NCI-H345 treated with DMSO at 0.1 percent for 48 hours (cell line): ENCODE measurements around the gene RNF213.

Experiments used
- DNase-seq: peaks from one replicate; lab custom pipeline; 2025; ENCODE audit not compliant: unreplicated experiment; lab: John Stamatoyannopoulos, UW

RNF213 gene

GRCh38 chr17:80414508-80414802, 153.8 kb downstream of the RNF213 start:
- DNase-seq = peak; percentile 32

- DNase-seq = peak; percentile 95
These were observed 154.4 kb downstream of the RNF213 start, which contains the start of gene ENDOV for GRCh38 chr17:80414803-80415625. TSS of gene ENDOV (plus strand) at chr17:80415167. CDS start at chr17:80415195, 28 bp downstream.

GRCh38 chr17:80415626-80416137, 155.0 kb downstream of the RNF213 start:
- no peak for DNase-seq

- no peak for DNase-seq
These were observed 155.7 kb downstream of the RNF213 start for GRCh38 chr17:80416260-80416939.

GRCh38 chr17:80416940-80417293, 156.3 kb downstream of the RNF213 start:
- no peak for DNase-seq

GRCh38 chr17:80418589-80418988, 157.9 kb downstream of the RNF213 start:
- no peak for DNase-seq

GRCh38 chr17:80419255-80419654, 158.6 kb downstream of the RNF213 start:
- no peak for DNase-seq

GRCh38 chr17:80421381-80422090, 160.9 kb downstream of the RNF213 start:
- DNase-seq = no peak

- DNase-seq = no peak
These were observed 161.6 kb downstream of the RNF213 start for GRCh38 chr17:80422276-80422675.

GRCh38 chr17:80422981-80423380, 162.3 kb downstream of the RNF213 start:
- DNase-seq = no peak

GRCh38 chr17:80423536-80424225, 163.0 kb downstream of the RNF213 start:
- DNase-seq = no peak

- no peak for DNase-seq
These were observed 163.6 kb downstream of the RNF213 start for GRCh38 chr17:80424261-80424660.

- no peak for DNase-seq
These were observed 164.5 kb downstream of the RNF213 start for GRCh38 chr17:80424878-80425765.

- DNase-seq = no peak
These were observed 165.3 kb downstream of the RNF213 start for GRCh38 chr17:80425835-80426426.

- peak; percentile 46 for DNase-seq
These were observed 166.1 kb downstream of the RNF213 start for GRCh38 chr17:80426671-80427326.

- DNase-seq = no peak
These were observed 167.0 kb downstream of the RNF213 start for GRCh38 chr17:80427366-80428282.

- DNase-seq = no peak
These were observed 167.7 kb downstream of the RNF213 start for GRCh38 chr17:80428363-80428762.

GRCh38 chr17:80428796-80429195, 168.1 kb downstream of the RNF213 start:
- no peak for DNase-seq
